ENCODE results near the gene SLC47A2. TPM values are rescaled to one million over a fixed set of nuclear protein-coding genes. Genes with fewer than 3 reads are reported as not detected.

The SLC47A2 gene
- total and polyA plus RNA-seq, 12 donors, result 0.21 TPM; not detected in 11

- H3K36me3 ChIP-seq, result peaks cover 0 to 25% (median 5%) of the 10 kb centered on the region in 9 donors
- no peak overlapping the region for H3K27ac ChIP-seq
- H3K4me1 ChIP-seq, result no peaks in the 10 kb centered on the region
- ATAC-seq, result no peak
- no peaks in the 10 kb centered on the region for H3K9me3 ChIP-seq
- no peak for DNase-seq
- H3K4me3 ChIP-seq, result no peak overlapping the region
- intact Hi-C loops (cut with DNase I), result no loop called here
- 81 to 89% methylated on average over 2 of the region's 2 CpGs for WGBS, 2 donors
- no peaks in the 10 kb centered on the region for H3K27me3 ChIP-seq
- no peak for TF ChIP-seq CTCF (IDR thresholded peaks at IDR 0.05)
Measured at GRCh38 chr17:19683117-19683516, 33.3 kb downstream of the SLC47A2 start.

GRCh38 chr17:19678581-19679453, 37.6 kb downstream of the SLC47A2 start:
- Histone ChIP-seq H3K36me3 (peaks cover 0 to 67% (median 13%) of the 10 kb centered on the region in 9 donors), H3K9me3 (no peaks in the 10 kb centered on the region), H3K4me1 (peaks cover 0 to 6% (median 0%) of the 10 kb centered on the region in 9 donors), H3K27me3 (no peaks in the 10 kb centered on the region), H3K27ac (no peak overlapping the region), H3K4me3 (no peak overlapping the region)
- TF ChIP-seq CTCF (IDR thresholded peaks at IDR 0.05), result no peak
- DNase-seq (no peak), ATAC-seq (no peak)
- 83 to 84% methylated on average over 18 of the region's 18 CpGs for WGBS, 2 donors
- intact Hi-C loops (cut with DNase I), result no loop called here

DNA sequence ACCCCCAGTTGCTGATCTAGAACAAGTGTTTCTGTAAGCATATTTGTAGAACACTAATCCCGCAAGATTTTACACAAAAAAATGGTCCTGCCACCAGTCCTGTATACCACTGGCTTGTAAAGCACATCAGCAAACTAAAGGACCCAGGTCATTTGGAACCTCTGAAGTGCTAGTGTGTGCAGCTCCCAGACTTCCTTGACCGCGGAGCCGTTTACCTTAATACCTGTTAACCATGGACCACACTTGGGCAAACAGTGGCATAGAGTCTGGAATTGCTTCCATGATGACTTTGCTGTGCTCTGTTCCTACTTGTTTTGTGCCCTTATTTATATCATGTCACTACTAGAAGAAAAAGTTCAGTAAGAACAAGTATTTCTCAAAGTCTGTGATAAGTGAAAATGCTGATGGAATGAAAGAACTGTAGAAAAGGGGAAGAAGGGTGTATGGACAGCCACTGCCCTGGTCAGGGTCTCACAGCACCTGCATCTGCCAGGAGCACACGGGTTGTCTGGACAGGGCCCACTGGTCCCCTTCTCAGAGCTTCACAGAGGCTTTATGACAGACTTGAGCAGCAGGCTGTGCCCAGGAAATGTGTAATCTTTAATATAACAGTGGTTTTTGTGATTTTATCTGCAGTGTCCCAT, 38.5 kb downstream of the SLC47A2 start:
- no peaks in the 10 kb centered on the region for H3K9me3 ChIP-seq
- intact Hi-C loops (cut with DNase I), result no loop called here
- WGBS, 2 donors, result 94 to 97% methylated on average over 5 of the region's 5 CpGs

More for the DNA sequence above, 38.5 kb downstream of the SLC47A2 start:
- Histone ChIP-seq H3K27me3 (no peaks in the 10 kb centered on the region), H3K4me3 (no peak overlapping the region), H3K27ac (no peak overlapping the region), H3K4me1 (peaks cover 0 to 14% (median 5%) of the 10 kb centered on the region in 9 donors), H3K36me3 (peaks cover 0 to 76% (median 13%) of the 10 kb centered on the region in 9 donors)
- TF ChIP-seq CTCF (IDR thresholded peaks at IDR 0.05), result no peak
- no peak for ATAC-seq
- DNase-seq, result no peak
